GM23338 (cell line): ENCODE measurements around the gene PDCD1. TPM values are rescaled to one million over a fixed set of nuclear protein-coding genes. Genes with fewer than 3 reads are reported as not detected.

Experiments
- ATAC-seq: fragments of 200-7000 bp; cut with Tn5 transposase; 3 replicates; pipeline ENCODE4 v1.9.1; 2020
- DNase-seq: peaks from one replicate; pipeline ENCODE4 v3.0.0-alpha.2; 2015; ENCODE audit warnings: low spot score
- H2AFZ ChIP-seq: fragments of 200-600 bp; sonication (generic); 2 replicates; pipeline ENCODE4 v1.8.0; 2016; ENCODE audit warnings: antibody characterized with exemption, mild to moderate bottlenecking, moderate library complexity
- H3F3A ChIP-seq: fragments of 200-600 bp; sonication (generic); replicated peaks from 2 replicates; pipeline ENCODE4 v1.8.0; 2017; ENCODE audit warnings: antibody characterized with exemption, mixed run types, low read depth
- H3K27ac ChIP-seq: fragments of 200-600 bp; sonication (generic); 2 replicates; pipeline ENCODE4 v1.6.1; 2016; ENCODE audit warnings: low read depth
- H3K27me3 ChIP-seq: fragments of 200-600 bp; sonication (generic); 2 replicates; pipeline ENCODE4 v1.8.0; 2016; ENCODE audit warnings: mild to moderate bottlenecking, mixed run types, moderate library complexity; ENCODE audit not compliant: insufficient read depth
- H3K36me3 ChIP-seq: fragments of 200-600 bp; sonication (generic); 2 replicates; pipeline ENCODE4 v1.8.0; 2016; ENCODE audit warnings: mild to moderate bottlenecking; ENCODE audit not compliant: insufficient read depth
- H3K4me1 ChIP-seq: fragments of 200-600 bp; sonication (generic); 2 replicates; pipeline ENCODE4 v1.8.0; 2016; ENCODE audit warnings: mild to moderate bottlenecking, moderate library complexity; ENCODE audit not compliant: insufficient read depth
- H3K4me2 ChIP-seq: fragments of 200-600 bp; sonication (generic); 2 replicates; pipeline ENCODE4 v1.7.1; 2017; ENCODE audit warnings: mixed run types
- H3K4me3 ChIP-seq: fragments of 200-600 bp; sonication (generic); 2 replicates; pipeline ENCODE4 v1.6.1; 2016; ENCODE audit warnings: mixed run types
- H3K79me2 ChIP-seq: fragments of 200-600 bp; sonication (generic); replicated peaks from 2 replicates; pipeline ENCODE4 v1.8.0; 2017; ENCODE audit warnings: mild to moderate bottlenecking; ENCODE audit not compliant: insufficient read depth
- H3K9me2 ChIP-seq: fragments of 200-600 bp; sonication (generic); 2 replicates; pipeline ENCODE4 v1.8.0; 2017; ENCODE audit not compliant: insufficient read depth
- H4K20me1 ChIP-seq: fragments of 200-600 bp; sonication (generic); replicated peaks from 2 replicates; pipeline ENCODE4 v1.8.0; 2017; ENCODE audit warnings: mild to moderate bottlenecking; ENCODE audit not compliant: insufficient read depth
- H3K27ac Mint-ChIP-seq: 2 replicates; pipeline ENCODE4 v1.8.0; 2020; ENCODE audit warnings: inconsistent platforms, mild to moderate bottlenecking, moderate library complexity, mixed read lengths
- H3K27me3 Mint-ChIP-seq: 3 replicates; pipeline ENCODE4 v1.8.0; 2022; ENCODE audit warnings: low read depth, mild to moderate bottlenecking, moderate library complexity, mixed read lengths, inconsistent platforms; ENCODE audit not compliant: insufficient read depth, poor library complexity
- H3K36me3 Mint-ChIP-seq: 3 replicates; pipeline ENCODE4 v1.8.0; 2021; ENCODE audit warnings: low read depth, mild to moderate bottlenecking, inconsistent platforms, moderate library complexity, mixed read lengths
- H3K4me1 Mint-ChIP-seq: 3 replicates; pipeline ENCODE4 v1.8.0; 2020; ENCODE audit warnings: mild to moderate bottlenecking, inconsistent platforms, mixed read lengths
- H3K4me3 Mint-ChIP-seq: 3 replicates; pipeline ENCODE4 v1.8.0; 2021; ENCODE audit warnings: moderate library complexity, mild to moderate bottlenecking, inconsistent platforms, mixed read lengths
- H3K9me3 Mint-ChIP-seq: 3 replicates; pipeline ENCODE4 v1.8.0; 2020; ENCODE audit warnings: moderate library complexity, mild to moderate bottlenecking, inconsistent platforms, mixed read lengths
- CTCF ChIP-seq, 2 experiments: fragments of 200-600 bp in 1 of 2; sonication (generic) in 1 of 2; conservative IDR thresholded peaks; 2 replicates each; pipeline versions ENCODE4 v1.5.1 to v1.6.1; 2016 to 2017; ENCODE audit warnings: antibody characterized with exemption in 2 of 2, low read depth in 2 of 2, mild to moderate bottlenecking in 2 of 2, moderate library complexity in 1 of 2
- EZH2 ChIP-seq: fragments of 200-600 bp; sonication (generic); IDR thresholded peaks from one replicate; pipeline ENCODE4 v1.8.0; 2017; ENCODE audit warnings: antibody characterized with exemption, mild to moderate bottlenecking, low read depth; ENCODE audit not compliant: unreplicated experiment
- EZH2phosphoT487 ChIP-seq: fragments of 200-600 bp; sonication (generic); IDR thresholded peaks from one replicate; pipeline ENCODE4 v1.8.1; 2018; ENCODE audit warnings: antibody characterized with exemption; ENCODE audit not compliant: unreplicated experiment
- JUNB ChIP-seq: IDR thresholded peaks from one replicate; pipeline ENCODE4 v1.6.1; 2016; ENCODE audit warnings: antibody characterized with exemption; ENCODE audit not compliant: unreplicated experiment
- POLR2AphosphoS5 ChIP-seq: IDR thresholded peaks from 2 replicates; pipeline ENCODE4 v1.6.1; 2016; ENCODE audit warnings: antibody characterized with exemption, low read depth
- REST ChIP-seq: IDR thresholded peaks from one replicate; pipeline ENCODE4 v1.6.1; 2018; ENCODE audit warnings: antibody characterized with exemption; ENCODE audit not compliant: unreplicated experiment
- ZNF114 ChIP-seq: fragments of 250-450 bp; sonication (Bioruptor Pico); IDR thresholded peaks from 2 replicates; pipeline ENCODE4 v1.5.0; 2020; ENCODE audit warnings: mild to moderate bottlenecking, moderate library complexity
- ZNF331 ChIP-seq: fragments of 250-450 bp; sonication (Bioruptor Pico); IDR thresholded peaks from 2 replicates; pipeline ENCODE4 v1.5.0; 2020; ENCODE audit warnings: low read depth, mild to moderate bottlenecking, moderate library complexity
- polyA plus RNA-seq: library from polyadenylated mRNA; unstranded; fragments of >200 nt; fragmentation: Nextera tagmentation; extraction: Ambion mirVana; gene quantifications from 2 replicates; pipeline ENCODE4 v1.2.1, GENCODE V29; 2016
- total RNA-seq: library from RNA; depleted of rRNA; stranded (reverse); fragments of >200 nt; shearing (Covaris generic); gene quantifications from 2 replicates; pipeline ENCODE4 v1.2.3, GENCODE V29; 2014

The PDCD1 gene
- total and polyA plus RNA-seq, 2 experiments from 2014 or later: 0.34 to 0.38 TPM

- Histone ChIP-seq H3K27ac (no peak overlapping the region), H3K4me1 (peaks cover 13% of the 10 kb centered on the region; the same call in 1 of the 2 replicates), H3F3A (peaks cover 8% of the 10 kb centered on the region), H3K9me2 (no peaks in the 10 kb centered on the region), H3K27me3 (no peaks in the 10 kb centered on the region), H4K20me1 (no peaks in the 10 kb centered on the region), H3K36me3 (no peaks in the 10 kb centered on the region), H3K79me2 (no peaks in the 10 kb centered on the region), H3K4me2 (no peak overlapping the region), H3K4me3 (no peak overlapping the region), H2AFZ (no peak overlapping the region)
- DNase-seq (no peak), ATAC-seq (no peak)
- H3K36me3 Mint-ChIP-seq: peaks cover 3% of the 10 kb centered on the region; the same call in 2 of the 3 replicates
- no peak for TF ChIP-seq EZH2phosphoT487
- peaks cover 34% of the 10 kb centered on the region for H3K27me3 Mint-ChIP-seq
- peaks cover 25% of the 10 kb centered on the region for H3K4me1 Mint-ChIP-seq
- H3K27ac Mint-ChIP-seq: no peak overlapping the region
- H3K9me3 Mint-ChIP-seq: peaks cover 12% of the 10 kb centered on the region; the same call in 2 of the 3 replicates
- H3K4me3 Mint-ChIP-seq: no peak overlapping the region
Observed at GRCh38 chr2:241898463-241899270, 40.0 kb upstream of the PDCD1 start.

- Mint-ChIP-seq H3K27ac (no peak overlapping the region; the same call in 1 of the 2 replicates), H3K4me3 (no peak overlapping the region; the same call in 2 of the 3 replicates), H3K27me3 (peaks cover 34% of the 10 kb centered on the region), H3K36me3 (peaks cover 3% of the 10 kb centered on the region; the same call in 2 of the 3 replicates), H3K4me1 (peaks cover 25% of the 10 kb centered on the region), H3K9me3 (peaks cover 12% of the 10 kb centered on the region; the same call in 2 of the 3 replicates)
- Histone ChIP-seq H3K9me2 (no peaks in the 10 kb centered on the region), H3K79me2 (no peaks in the 10 kb centered on the region), H2AFZ (no peak overlapping the region), H3K4me3 (no peak overlapping the region), H3K4me2 (no peak overlapping the region), H3K27me3 (no peaks in the 10 kb centered on the region), H3K27ac (no peak overlapping the region), H4K20me1 (no peaks in the 10 kb centered on the region; the same call in 1 of the 2 replicates), H3K36me3 (no peaks in the 10 kb centered on the region), H3K4me1 (peaks cover 13% of the 10 kb centered on the region; the same call in 1 of the 2 replicates), H3F3A (peaks cover 8% of the 10 kb centered on the region)
- ATAC-seq: no peak
- no peak for DNase-seq
- TF ChIP-seq JUNB (no peak), ZNF331 (CRISPR knock-in tag) (no peak), EZH2phosphoT487 (no peak), CTCF (conservative IDR thresholded peaks at IDR 0.05; ENCODE audit: low read depth in 2 of 2) (no peak), POLR2AphosphoS5 (no peak), ZNF114 (CRISPR knock-in tag) (no peak), REST (no peak), EZH2 (no peak)
Observed at GRCh38 chr2:241897231-241897916, 38.7 kb upstream of the PDCD1 start.
